NCI-H2107 (cell line): Measurements from ENCODE around the gene ZNRF1.

Experiments
- DNase-seq: peaks from one replicate; lab custom pipeline; 2025; lab: John Stamatoyannopoulos, UW

Gene ZNRF1

GRCh38 chr16:75062135-75062975 is 63.5 kb downstream of the ZNRF1 start:
- no peak for DNase-seq

- DNase-seq: no peak
These were observed 64.1 kb downstream of the ZNRF1 start for GRCh38 chr16:75062976-75063346.

- no peak for DNase-seq
These were observed 64.8 kb downstream of the ZNRF1 start for GRCh38 chr16:75063549-75064088.

- DNase-seq: no peak
These were observed 65.8 kb downstream of the ZNRF1 start for GRCh38 chr16:75064403-75065148.

- no peak for DNase-seq
These were observed 66.3 kb downstream of the ZNRF1 start for GRCh38 chr16:75065149-75065505.

GRCh38 chr16:75065521-75066149 is 66.8 kb downstream of the ZNRF1 start:
- no peak for DNase-seq

- DNase-seq: no peak
These were observed 68.1 kb downstream of the ZNRF1 start for GRCh38 chr16:75066861-75067447.

- DNase-seq: no peak
These were observed 69.5 kb downstream of the ZNRF1 start for GRCh38 chr16:75068085-75069031.

- DNase-seq: no peak
These were observed 71.4 kb downstream of the ZNRF1 start for GRCh38 chr16:75070012-75070841.

GRCh38 chr16:75071621-75072020 is 72.8 kb downstream of the ZNRF1 start:
- DNase-seq: no peak

GRCh38 chr16:75072239-75072947 is 73.6 kb downstream of the ZNRF1 start:
- no peak for DNase-seq

- no peak for DNase-seq
These were observed 74.9 kb downstream of the ZNRF1 start for GRCh38 chr16:75073545-75074303.

- no peak for DNase-seq
These were observed 75.5 kb downstream of the ZNRF1 start for GRCh38 chr16:75074304-75074793.

GRCh38 chr16:75074920-75075687 is 76.3 kb downstream of the ZNRF1 start:
- no peak for DNase-seq

- DNase-seq: no peak
These were observed 77.0 kb downstream of the ZNRF1 start for GRCh38 chr16:75075688-75076268.

- DNase-seq: no peak
These were observed 80.1 kb downstream of the ZNRF1 start for GRCh38 chr16:75078886-75079285.

GRCh38 chr16:75079346-75079926 is 80.6 kb downstream of the ZNRF1 start:
- no peak for DNase-seq
